ENCODE results near the gene SUMO3. TPM values are rescaled to one million over a fixed set of nuclear protein-coding genes. Genes with fewer than 3 reads are reported as not detected.

SUMO3 gene
- total and polyA plus RNA-seq, 2 donors (not counting 3 experiments of a cell fraction or from before 2014, with no cell fraction given), result 102 to 123 TPM

DNA sequence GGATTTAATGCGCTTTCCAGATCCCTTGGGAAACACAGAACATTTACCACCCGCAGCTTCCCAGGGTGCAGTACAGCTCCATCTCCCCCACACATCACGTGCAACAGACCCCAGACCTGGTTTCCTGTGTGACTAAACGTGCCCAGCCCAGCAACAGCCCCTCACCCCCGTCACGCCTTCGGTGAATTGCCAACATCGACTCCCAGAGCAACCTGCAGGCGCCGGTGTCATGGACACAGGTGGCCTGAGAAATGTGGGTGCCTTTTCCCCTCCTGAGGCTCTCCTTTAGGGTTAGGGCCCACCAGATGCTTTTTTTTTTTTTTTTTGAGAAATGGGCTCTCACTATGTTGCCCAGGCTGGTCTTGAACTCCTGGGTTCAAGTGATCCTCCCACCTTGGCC lies 24.2 kb upstream of the SUMO3 start:
- Histone ChIP-seq H3K4me3 (replicated peaks in 1 of 3; ENCODE audit: insufficient read depth in 1 of 3, low read depth in 1 of 3, low read length in 3 of 3) (no peak overlapping the region), H2AFZ (ENCODE audit: low read depth, low read length) (no peak overlapping the region), H3K9me3 (replicated peaks; ENCODE audit: control insufficient read depth, insufficient read depth, low read length) (no peaks in the 10 kb centered on the region), H3K27ac (ENCODE audit: insufficient read depth, low read depth, low read length) (no peak overlapping the region), H3K4me2 (ENCODE audit: insufficient read depth, low read length) (no peak overlapping the region), H3K9ac (replicated peaks; ENCODE audit: extremely low read depth, insufficient read depth, low read length) (no peak overlapping the region), H3K79me2 (ENCODE audit: control insufficient read depth, insufficient read depth, low read length) (no peaks in the 10 kb centered on the region), H3K9me1 (replicated peaks; ENCODE audit: control insufficient read depth, extremely low read depth, insufficient read depth, low read length) (no peaks in the 10 kb centered on the region), H3K36me3 (ENCODE audit: control insufficient read depth in 2 of 2, extremely low read depth in 1 of 2, insufficient read depth in 2 of 2, low read length in 2 of 2) (no peaks in the 10 kb centered on the region), H3K27me3 (ENCODE audit: control insufficient read depth in 2 of 2, insufficient read depth in 2 of 2, low read length in 2 of 2) (peaks cover 2 to 4% of the 10 kb centered on the region in 2 experiments), H4K20me1 (replicated peaks; ENCODE audit: control insufficient read depth, extremely low read depth, insufficient read depth, low read length) (no peaks in the 10 kb centered on the region), H3K4me1 (ENCODE audit: control insufficient read depth, extremely low read depth, insufficient read depth, low read length) (peaks cover 14% of the 10 kb centered on the region)
- FAIRE-seq (no peak), DNase-seq (ENCODE audit: low read depth, low spot score) (no peak)
- ChIA-PET CTCF (no interaction called here), POLR2A (no interaction called here)
- TF ChIP-seq, protein P1, sequence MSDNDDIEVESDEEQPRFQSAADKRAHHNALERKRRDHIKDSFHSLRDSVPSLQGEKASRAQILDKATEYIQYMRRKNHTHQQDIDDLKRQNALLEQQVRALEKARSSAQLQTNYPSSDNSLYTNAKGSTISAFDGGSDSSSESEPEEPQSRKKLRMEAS (IDR thresholded peaks at IDR 0.05; ENCODE audit: insufficient read depth, insufficient read length), result no peak
- TF ChIP-seq, protein P2, sequence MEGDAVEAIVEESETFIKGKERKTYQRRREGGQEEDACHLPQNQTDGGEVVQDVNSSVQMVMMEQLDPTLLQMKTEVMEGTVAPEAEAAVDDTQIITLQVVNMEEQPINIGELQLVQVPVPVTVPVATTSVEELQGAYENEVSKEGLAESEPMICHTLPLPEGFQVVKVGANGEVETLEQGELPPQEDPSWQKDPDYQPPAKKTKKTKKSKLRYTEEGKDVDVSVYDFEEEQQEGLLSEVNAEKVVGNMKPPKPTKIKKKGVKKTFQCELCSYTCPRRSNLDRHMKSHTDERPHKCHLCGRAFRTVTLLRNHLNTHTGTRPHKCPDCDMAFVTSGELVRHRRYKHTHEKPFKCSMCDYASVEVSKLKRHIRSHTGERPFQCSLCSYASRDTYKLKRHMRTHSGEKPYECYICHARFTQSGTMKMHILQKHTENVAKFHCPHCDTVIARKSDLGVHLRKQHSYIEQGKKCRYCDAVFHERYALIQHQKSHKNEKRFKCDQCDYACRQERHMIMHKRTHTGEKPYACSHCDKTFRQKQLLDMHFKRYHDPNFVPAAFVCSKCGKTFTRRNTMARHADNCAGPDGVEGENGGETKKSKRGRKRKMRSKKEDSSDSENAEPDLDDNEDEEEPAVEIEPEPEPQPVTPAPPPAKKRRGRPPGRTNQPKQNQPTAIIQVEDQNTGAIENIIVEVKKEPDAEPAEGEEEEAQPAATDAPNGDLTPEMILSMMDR (IDR thresholded peaks at IDR 0.05; ENCODE audit: extremely low read depth in 1 of 2, insufficient read depth in 1 of 2, low read depth in 1 of 2, low read length in 2 of 2), result no peak
- TF ChIP-seq POLR2AphosphoS5 (IDR thresholded peaks at IDR 0.05; ENCODE audit: insufficient read depth, low read depth, low read length) (no peak), JUN (IDR thresholded peaks at IDR 0.05; ENCODE audit: borderline replicate concordance, insufficient read depth, insufficient read length, low read depth) (no peak), FOS (IDR thresholded peaks at IDR 0.05; ENCODE audit: borderline replicate concordance, insufficient read depth, low read length) (no peak), GATA2 (IDR thresholded peaks at IDR 0.05; ENCODE audit: insufficient read depth, insufficient read length, low read depth, low read length) (no peak), MYC (IDR thresholded peaks at IDR 0.05; ENCODE audit: low read depth, low read length) (no peak), POLR2A (IDR thresholded peaks at IDR 0.05; ENCODE audit: low read depth, low read length) (no peak)
- BruUV-seq (replicated peaks), result no TSS peak
- intact Hi-C loops (cut with micrococcal nuclease), result no loop called here
- dilution Hi-C loops (cut with MboI; ENCODE audit: extremely low pct_ligation_motif_present, low sequenced_read_pairs), result no loop called here

Data from endothelial cell of umbilical vein (primary cell).